GM18520 (cell line): Measurements from ENCODE around the gene APBB2.

ENCODE experiments used
- ATAC-seq: cut with Tn5 transposase; IDR thresholded peaks from one replicate; pipeline ENCODE4 v1.9.1; 2021; ENCODE audit not compliant: unreplicated experiment

The APBB2 gene

DNA sequence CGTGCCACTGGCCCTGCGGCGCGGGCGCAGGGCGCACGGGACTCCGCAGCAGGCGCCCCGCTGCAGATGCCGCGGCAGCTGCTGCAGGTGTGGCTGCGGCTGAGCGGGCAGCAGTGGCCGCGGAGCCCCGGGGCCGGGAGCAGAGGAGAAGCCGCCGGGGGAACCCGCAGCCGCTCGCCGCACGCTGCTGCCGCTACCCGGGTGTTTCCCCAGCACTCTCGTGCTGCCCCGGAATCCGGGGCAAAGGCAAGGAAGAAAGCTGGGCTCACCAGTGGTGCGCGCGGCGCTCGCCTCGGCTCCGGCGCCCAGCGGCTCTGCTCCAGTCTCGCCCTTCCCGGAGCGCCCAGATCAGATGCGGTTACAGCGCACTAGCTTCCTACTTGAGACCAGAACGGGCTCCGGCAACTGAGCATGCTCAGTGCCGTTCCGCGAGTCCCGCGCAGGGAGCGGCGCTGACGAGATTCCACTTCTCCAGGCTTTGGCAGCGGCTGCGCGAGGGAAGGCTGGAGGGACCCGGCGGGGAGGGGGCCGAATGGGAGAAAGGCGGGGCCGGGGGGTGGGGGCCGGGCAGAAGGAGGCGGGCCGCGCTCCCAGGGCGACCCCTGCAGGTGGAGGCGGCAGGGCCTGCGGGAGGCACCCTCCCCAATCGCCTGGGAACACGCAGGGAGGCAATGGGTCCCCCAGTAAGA is at the start of gene APBB2:
TSS of gene APBB2 (minus strand) at position 407 of the 689 bp plus-strand sequence. CDS start 181,288 bp downstream, outside the sequence.
- ATAC-seq = peak; percentile 38

DNA sequence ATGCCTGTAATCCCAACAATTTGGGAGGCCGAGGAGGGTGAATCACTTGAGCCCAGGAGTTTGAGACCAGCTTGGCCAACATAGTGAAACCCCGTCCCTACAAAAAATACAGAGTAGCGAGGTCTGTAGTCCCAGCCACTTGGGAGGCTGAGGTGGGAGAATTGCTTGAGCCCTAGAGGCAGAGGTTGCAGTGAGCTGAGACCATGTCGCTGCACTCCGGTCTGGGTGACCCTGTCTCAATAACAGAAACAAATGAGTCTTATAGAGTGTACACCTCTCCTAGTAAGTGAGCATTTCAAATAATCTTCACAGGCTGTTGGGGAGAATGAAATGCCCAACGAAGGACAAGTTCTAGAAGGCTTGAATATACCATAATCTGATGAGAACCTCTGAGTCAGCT is 47.9 kb upstream of the APBB2 start:
- ATAC-seq = no peak

DNA sequence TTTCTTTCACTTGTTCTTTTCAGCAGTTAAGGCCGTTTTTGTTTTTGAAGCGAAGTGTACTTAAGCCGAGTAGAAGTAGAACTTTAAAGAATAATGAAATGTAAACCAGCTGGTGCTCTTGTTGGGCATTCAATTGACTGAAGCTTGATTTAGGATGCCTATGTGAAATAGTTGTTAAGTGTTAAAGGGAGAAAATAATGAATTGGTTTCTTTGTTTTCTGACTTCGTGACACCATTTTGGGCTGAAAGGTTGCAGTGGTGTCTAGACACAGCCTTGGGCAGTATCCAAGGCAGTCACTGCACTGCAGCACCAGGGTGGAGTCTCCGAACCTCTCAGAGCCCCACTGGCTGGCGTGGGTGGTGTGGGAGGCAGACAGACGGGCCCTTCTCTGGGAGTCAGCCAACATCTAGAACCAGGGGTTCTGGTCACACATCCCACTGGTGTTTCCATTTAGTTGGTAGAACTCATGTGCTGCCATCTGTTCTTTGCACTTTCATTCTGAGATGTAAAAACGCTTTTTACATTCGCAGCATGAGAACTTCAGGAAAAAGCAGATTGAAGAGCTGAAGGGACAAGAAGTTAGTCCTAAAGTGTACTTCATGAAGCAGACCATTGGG is 45.9 kb upstream of the APBB2 start:
- ATAC-seq = no peak

DNA sequence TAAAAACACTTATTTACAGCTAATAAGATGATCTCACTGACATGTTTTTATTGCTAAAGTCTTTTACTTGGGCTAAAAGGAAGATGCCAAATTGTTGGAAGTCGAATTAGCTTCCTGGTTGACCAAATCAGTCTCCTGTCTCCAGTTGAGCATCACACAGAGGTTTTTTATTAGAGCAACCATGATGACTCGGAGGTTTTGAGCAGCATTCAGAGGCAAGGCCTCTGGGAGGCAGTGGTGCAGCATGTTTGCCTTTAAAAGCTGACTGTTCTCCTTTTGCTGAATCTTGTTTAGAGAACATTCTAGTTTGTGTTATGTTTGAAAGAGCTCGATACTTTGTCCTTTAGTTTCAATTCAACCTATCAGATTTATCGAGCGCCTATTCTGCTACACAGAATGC is 44.4 kb upstream of the APBB2 start:
- no peak for ATAC-seq

DNA sequence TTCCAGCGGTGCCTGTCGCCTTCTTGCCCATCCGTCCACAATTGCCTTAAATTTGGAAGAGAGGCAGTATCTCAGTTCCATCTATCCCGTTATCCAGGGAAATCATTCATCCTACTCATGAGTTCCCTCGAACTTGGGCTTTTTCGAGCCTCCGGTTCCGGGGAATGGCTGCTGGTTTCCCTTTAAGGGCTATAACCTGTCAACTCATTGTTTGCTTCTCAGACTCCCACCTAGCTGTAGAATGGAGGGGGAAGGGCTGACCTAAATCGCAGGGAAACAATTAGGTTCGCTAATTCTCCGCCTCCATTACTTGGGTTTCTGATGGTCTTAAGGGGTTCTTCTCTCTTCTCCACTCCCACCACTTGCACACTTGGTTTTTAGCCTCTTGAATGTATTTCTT is 43.6 kb upstream of the APBB2 start:
- ATAC-seq = no peak

DNA sequence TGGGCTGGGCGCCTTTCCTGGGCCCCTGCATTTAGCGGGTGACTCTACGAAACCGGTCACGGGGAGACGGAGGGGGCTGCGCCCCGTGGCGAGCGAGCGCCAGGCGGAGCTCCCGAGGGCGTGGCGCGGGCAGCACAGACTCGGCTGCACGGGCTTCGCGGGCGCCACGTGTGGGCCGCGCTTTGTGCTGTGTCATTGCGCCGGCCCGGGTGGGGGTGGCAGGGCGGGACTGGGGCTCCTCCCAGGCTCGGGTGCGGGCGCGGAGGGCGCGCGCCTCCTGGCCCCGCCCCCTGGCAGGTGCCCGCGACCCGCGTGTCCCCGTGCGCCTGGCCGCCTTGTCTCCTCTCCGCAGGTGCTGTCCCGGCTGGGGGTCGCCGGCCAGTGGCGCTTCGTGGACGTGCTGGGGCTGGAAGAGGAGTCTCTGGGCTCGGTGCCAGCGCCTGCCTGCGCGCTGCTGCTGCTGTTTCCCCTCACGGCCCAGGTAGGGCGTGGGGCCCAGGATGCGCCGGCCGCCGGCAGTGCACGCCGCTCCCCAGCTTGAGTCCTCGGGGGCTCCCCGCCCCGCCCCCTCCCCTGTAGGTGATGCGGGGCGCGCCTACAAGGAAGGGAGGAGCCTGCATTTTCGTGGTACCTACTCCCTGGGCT is 43.0 kb upstream of the APBB2 start:
- no peak for ATAC-seq

DNA sequence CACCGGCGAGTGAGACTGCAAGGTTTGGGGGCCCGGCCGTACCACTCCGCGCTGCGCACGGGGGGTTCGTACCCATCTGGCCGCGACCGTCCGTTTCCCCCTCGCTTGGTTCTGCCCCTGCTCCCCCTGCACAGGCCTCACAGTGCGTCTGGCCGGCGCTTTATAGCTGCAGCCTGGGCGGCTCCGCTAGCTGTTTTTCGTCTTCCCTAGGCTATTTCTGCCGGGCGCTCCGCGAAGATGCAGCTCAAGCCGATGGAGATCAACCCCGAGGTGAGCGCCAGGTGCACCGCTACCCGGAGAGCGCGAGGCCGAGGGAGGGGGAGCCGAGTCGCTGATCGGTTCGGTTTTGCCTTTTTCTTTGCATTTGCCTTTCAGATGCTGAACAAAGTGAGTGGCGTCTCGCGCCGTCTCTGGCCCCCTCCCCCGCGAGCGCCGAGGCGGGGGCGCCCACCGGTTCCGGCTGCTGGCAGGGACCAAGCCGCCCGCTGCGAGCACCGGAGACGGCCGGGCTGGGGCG is 42.5 kb upstream of the APBB2 start, which contains the start of gene UCHL1:
TSS of gene UCHL1 (plus strand) at position 189 of the 517 bp plus-strand sequence. CDS start at position 238, 49 bp downstream.
- no peak for ATAC-seq

DNA sequence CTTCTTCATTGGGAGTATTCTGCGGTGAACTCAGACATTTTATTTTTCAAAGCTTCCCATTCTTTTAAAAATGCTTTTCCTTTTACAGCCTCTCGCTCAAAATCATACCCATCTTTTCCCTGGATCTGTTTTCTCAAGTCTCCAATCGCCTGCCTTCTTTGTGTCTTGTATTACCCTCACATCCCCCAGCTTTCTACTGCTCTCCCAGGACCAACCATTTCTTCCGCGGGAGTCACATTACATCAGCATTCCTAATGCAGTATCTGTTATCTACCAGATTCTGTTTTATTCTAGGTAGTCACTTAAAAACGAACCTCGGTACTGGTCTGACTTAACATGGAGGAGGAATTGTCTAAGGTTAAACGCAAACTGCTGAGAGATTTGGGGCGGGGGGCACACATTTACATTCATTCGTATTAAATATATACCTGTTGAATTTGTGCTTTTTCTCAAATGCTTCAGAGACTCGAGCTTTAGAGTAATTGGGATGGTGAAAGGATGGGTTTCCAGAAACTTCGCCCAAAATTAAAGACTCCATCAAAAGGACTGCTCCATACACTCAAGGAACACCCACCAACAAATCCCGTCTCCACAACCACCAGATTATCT is 41.9 kb upstream of the APBB2 start:
- no peak for ATAC-seq

DNA sequence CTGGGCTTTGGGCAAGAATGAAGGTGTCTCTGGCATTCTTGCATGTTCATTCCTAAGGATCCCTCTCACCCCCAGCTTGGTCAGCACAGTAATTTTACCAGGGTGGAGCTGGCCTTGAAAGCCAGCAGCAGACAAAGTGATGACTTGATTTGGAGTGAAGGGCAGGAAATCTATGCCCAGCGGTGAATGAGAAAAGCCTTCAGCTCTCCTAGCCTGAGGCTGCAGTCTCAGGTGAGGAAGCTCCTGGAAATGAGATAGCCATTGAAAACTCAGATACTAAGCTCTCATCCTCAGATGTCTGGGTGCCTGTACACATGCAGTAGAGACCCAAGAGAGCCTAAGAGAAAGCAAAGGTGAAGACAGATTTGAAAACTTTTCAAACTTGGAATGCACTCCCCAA is 31.6 kb upstream of the APBB2 start:
- ATAC-seq = no peak

DNA sequence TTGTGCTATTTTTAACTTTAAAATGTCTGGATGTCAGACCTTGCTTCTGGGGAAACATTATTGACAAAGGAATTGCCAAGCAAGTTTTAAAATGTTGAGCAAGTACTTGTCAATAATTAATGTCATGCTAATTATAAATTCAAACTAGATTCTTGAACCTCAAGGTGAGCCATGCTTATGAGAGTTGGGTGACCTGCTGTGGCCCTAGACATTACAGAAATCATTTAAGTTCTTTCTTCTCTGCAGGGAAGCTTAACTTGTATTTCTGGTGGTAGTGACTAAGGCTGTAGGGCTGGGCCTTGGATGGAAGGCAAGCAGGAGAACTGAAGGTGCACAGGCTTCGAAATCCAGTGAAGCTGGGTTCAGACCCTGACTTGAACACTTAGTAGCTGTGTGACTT is 27.6 kb upstream of the APBB2 start:
- no peak for ATAC-seq

DNA sequence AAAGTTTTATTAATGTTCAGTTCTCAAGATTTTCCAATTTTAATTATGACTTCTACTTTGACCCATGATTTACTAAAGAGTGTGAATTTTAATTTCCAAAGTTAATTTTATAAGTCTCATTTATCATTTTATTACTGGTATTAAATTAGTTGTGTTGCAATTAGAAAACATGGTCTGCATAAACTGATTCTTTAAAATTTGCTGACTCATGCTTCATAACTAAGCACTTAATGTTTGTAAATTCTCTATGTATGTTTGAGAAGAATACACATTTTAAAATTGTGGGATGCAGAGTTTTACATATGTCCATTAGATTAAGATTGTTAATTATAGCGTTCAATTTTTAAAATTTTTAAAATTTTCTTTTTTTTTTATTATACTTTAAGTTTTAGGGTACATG is 22.2 kb upstream of the APBB2 start:
- no peak for ATAC-seq

DNA sequence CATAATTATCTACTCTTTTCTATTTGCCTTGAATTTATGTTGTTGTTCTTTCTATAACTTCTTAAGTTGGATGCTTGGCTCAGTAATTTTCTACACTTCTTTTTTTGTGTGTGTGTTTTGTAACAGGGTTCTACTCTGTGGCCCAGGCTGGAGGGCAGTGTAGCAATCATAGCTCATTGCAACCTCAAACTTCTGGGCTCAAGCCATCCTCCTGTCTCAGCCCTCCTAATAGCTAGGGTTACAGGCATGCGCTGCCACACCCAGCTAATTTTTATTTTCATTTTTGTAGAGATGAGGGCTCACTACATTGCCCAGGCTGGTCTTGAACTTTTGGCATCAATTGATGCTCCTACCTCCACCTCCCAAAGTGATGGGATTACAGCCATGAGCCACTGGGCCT is 21.7 kb upstream of the APBB2 start:
- no peak for ATAC-seq

DNA sequence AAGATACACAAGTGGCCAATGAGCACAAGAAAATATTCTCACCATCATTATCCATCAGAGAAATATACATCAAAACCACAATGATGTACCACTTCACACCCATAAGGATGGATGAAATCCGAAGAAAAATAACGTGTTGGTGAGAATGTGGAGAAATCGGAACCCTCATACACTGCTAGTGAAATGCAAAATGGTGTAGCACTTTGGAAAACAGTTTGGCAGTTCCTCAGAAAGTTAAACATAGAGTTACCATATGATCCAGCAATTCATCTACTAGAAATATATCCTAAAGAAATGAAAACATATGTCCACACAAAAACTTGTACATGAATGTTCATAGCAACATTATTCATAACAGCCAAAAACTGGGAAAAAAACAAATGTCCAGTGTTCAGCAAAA is 18.5 kb upstream of the APBB2 start:
- no peak for ATAC-seq

DNA sequence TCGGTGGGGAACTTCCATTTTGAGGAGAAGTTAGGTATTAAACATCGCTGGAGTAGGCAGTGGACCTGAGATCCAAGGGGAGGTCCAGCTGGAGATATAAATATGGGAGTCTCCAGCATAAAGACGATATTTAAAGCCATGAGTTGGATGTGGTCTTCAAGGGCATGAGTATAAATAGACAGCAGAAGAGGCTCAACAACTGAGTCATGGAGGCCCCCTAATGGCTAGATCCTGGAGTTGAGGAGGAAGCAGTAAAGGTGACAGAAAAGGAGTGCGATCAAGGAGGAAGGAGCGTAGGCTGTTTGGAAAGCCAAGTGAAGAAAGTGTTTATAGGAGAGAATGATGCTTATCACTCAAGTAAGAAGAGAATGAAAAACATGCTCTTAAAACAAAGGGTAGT is 18.1 kb upstream of the APBB2 start:
- ATAC-seq = no peak

DNA sequence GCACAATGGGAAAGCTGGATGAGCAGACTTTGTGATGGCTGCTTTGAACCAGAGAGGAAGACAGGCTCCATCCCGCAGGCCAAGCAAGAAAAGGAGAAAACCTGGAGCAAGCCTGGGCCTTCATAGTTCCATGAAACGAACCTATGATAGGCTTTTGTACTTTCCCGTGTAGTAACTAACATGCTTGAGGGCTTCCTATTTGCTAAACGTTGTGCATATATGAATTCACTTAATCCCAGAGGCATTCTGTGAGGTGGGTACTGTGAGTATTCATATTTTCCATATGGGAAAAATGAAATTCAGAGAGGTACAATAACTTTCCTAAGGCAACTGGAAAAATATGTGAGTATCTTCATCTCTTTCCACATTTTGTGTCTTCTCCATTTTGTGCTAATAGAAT is 13.6 kb upstream of the APBB2 start:
- no peak for ATAC-seq

DNA sequence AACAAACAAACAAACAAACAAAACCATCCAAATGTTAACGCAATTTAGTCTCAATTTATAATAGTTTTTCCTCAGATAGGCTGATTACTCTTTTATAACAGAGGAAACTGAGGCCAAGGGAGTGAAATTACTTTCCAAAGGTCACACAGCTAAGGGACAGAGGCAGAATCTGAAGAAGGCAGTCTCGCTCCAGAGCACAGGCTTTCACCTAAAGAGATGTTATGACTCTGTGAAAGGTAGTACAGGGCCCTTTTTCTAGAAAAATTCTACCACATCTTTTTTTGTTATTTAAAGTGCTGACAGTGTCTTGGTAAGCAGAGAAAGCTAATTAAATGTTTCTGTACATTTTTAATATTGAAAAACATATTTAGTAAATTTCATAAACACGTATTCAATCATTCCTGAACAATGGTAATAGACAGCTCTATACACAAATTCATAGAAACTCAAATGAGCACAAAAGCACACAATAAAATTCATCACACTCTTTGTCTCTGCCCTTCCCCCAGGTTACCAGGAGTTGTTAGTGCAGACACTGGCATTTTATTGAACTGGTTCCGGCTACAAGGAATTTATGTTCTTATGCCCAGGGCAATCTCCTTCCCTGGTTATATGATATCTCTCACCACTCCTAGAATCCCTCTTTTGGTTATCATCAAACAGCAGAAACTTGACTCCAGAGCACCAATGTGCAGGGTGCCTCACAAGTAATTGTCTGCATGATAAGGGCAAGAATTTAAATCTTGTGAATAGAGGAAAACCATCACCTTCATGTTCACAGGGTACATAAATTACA is 7.7 kb upstream of the APBB2 start:
- no peak for ATAC-seq

DNA sequence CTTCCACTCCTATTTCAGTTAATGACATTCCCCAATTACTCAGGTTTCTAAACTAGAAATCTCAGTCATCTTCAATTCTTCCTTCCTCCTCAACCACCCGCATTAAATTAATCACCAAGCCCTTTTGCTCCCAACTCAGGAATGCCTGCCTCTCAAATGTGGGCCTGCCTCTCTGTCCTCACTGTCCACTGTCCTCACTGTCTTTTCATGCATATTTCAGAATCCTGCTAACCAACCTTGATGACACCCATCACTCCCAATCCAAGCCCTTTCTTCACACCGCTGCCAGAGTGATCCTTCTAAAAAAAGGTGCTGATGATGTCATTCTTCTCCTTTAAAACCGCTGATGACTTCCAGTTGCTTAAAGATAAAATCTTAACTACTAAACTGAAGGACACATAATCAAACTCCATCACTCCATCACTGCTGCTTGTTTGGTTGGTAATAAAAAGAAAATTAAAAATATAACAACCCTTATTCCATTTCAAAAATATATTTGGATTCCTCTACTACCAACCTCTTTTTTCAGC is 5.1 kb upstream of the APBB2 start:
- no peak for ATAC-seq

DNA sequence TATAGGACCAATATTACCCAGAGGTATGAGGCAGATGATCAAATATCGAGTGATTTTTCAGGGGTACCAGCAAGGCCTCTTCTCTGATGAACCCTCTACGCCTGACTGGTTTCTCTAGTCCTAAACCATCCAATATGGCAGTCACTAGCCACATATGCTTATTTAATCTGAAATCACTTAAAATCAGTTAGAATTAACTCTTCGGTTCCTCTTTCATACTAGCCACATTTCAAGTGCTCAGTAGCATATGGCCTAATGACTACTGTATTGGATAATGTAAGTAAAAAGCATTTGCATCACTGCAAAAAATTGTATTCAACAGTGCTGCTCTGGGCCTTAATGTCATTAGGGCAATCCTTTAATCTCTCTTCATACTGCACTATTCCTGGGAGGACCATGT is 4.4 kb upstream of the APBB2 start:
- ATAC-seq = no peak

DNA sequence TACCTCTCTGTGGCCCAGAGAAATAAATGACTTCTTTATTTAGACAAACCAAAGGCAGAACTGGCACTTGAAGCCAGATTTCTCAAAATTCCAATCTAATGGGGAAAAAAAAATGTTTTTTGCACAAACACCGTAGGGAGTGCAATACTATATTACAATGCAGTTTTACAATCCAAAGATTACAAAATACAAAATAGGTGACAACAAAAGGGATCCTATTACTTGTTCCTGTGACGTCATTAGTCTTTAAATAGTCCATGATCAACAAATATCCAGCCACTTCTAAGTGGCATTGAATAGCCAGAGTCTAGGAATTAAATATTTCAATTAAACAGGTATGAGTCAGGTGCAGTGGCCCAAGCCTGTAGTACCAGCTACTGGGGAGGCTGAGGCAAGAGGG is 3.0 kb upstream of the APBB2 start:
- ATAC-seq = no peak

DNA sequence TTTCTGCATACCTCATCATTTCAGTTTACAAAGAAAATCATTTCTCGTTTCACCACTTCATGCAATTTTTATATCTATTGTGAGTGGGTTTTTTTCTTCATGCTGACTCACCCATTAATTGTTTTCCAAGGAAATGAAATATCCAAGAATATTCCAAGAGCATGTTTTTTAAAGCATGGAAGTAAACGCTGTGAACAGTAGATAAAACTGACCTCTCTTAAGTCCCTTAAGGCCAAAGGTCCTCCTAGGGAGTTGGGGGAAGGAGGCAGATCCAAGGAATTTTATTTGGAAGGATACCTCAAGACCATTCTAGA is 2.6 kb upstream of the APBB2 start:
- no peak for ATAC-seq
